Activated naive CD4-positive, alpha-beta T cell (primary cell): ENCODE data around the gene ROR1.

ENCODE experiments used
- DNase-seq, 4 experiments: peaks; one replicate each; lab custom pipeline; 2025; lab: John Stamatoyannopoulos, UW

The ROR1 gene

DNA sequence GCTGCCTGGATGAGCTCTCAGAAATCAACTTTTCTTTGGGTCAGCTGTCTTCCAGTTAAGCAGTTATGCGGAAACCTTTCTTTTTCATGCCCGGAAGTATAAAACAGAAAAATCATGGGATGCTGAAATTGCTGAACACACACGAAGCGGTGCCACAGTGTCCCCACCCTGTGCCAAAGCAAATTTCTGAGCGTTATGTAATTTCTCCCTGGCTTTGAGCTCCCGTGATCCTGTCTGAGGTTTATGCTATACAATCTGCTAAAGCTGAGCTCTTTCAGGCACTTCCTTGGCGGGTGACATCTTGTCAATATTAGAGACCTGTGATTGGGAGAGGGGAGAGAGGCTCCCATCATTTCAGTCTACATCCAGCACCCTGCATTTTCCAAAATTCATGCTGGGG, 201.7 kb downstream of the ROR1 start:
- DNase-seq, result no peak

DNA sequence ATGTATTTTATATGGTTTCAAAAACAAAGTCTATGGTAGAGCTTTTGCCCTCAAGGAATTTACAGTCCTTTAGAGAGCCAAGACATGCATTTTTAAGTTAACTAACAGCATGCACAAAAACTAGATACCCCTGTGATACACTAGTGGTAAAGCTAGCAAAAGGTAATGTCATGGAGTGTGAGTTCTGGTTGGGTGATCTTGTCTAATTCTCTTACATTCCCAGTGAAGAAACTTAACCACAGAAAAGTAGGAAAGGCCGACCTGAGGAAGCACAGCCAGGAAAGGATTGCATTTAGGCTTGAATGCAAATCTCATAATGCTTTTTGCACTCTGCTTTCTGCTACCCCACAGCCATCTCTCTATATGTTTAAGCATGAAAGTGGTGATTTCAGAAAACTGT, 202.2 kb downstream of the ROR1 start:
- DNase-seq, result no peak

DNA sequence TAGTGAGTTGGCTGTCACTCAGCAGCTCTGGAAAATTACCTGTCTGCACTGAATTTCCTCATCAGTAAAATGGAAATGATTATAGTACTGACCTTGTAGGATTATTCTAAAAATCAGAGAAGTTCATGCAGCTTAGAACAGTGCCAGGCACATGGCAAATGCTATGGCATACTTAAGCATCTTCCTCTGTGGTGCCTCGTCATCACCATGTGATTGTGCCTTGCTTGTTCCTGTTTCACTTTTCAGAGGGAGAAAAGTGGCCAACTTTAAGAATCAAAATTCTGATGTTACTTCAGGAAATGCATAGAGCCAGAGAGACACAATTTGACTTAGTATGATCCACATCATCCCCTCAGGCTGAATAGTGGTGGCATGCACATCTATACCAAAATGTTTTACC, 203.6 kb downstream of the ROR1 start:
- no peak for DNase-seq

DNA sequence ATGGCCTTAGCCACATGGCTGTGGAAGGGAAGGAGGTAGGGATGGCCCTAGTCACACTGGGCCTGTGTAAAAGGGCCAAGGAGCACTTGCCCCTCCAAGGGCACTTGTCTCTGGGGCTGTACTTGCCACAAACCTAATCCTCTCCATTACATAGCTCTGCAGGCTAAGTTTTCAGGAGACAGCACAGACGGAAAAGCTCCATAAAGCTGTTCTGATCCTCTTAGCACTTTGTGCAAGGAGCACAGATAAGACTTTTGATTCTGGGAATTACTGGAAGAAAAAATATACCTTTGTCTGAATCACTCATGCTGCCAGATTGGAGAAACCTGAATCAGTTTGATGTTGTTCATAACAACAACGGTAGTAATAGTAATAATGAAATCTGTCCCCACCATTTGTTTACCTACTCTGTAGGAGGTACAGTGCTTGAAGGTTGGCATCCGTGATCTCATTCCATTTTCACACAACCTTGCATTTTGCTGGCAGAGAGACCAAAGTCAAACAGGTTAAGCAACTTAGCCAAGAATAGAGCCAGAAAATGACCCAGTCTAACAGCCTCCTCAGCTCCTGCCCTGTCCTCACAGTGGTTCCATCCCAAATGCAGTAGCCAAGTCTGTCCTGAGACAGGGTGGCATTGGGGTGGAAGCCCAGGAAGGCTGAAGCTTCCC, 207.1 kb downstream of the ROR1 start:
- no peak for DNase-seq

DNA sequence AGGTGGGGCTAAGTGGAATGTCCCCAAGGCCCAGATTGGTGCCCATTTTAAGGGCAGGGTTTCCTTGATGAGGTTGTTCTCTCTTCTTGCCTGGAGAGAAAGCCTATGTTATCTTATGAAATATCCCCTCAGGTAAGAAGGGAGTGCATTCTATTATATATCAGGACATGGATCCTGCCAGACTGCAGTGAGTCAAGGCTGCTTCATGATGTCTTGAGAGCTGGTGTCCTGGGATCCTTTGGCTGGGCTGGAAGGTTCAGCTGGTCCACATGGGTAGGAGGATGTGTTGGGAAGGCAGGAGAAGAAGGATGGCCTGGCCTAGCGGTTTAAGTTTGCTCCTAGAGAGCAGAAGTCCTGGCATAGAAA, 207.6 kb downstream of the ROR1 start:
- DNase-seq, result no peak

DNA sequence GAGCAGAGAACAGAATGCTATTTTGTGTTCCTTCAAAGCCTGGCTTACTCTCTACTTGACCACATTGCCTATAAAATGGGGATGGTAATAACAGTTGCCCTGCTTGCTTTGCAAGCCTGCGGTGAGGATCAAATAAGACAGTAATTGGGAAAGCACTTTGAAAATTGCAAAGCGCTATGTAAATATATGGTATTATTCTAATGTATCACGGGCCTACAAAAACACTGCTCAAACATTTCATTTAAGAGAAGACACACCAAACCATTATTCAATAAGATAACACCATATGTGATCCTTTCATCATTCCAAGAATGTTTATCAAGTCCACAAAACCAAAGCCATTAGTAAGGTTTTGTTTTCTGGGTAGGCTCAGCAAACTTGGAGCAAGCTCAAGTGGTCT, 208.4 kb downstream of the ROR1 start:
- no peak for DNase-seq

DNA sequence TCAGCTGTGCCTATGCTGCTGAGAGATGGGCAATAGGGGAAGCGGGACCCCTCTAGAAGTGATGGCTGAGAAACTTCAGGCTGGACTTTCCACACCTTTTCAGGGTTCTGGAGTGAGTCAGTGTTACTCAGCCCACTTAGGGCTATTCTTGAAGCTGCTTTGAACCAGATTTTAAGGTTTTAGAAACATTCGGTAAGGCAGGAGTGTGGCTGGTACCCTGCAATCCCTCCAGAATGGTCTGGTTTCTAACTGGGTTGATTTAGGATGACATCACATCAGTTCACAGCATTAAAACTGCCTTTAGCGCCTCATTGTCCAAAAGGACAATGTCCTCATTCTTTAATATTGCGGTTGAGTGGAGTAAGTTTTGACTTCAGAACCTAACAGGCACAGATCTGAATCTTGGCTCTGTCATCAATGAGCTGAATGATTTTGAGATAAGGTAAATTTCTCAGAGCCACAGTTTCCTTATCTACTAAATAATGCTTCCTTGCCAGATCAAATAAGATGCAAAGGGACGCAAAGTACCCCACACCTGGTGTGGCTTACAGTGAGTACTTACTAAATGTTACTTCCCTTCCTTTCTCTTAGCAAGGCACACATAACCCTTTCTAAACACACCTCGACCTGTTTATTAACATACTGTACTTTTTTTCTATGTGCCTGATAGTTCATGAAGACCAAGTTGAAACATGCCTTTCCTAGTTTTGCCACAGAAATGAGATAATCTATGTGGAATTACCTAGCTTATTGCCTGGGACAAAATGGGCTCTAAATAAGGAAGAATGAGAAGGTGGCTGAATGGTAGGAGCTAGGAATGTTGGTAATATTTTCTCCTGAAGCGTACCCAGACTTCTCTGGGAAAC, 209.8 kb downstream of the ROR1 start:
- DNase-seq, result no peak

DNA sequence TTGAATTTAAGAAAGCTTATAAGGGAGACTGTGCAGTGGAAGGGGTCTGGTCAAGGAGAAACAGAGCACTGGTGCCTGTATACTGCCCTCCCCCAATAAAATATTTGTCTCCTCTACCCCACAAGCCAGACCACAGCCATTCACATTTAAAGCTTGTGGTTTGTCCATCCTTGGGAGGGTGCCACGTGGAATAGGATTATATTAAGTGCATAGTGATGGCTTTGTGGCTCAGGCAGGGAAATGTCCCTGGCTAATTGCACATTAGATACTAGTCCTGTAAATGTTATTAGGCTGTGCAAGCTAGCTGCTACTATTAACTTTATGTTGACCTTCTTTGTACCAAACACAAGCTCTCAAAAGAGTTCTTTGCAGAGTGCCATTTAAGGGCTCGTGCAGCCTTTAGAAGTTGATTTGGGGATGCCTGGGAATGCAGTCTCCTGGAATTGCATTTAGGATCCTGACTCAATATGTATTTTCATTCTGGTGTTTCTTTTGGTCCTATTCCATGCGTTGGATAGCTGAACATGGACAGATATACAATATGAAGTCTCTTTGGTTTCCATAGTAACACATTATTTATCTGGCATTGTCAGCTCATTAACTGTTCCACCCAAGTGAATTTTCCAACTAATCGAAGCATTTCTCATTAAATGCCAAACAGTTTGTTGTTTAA, 210.6 kb downstream of the ROR1 start:
- DNase-seq, result no peak

DNA sequence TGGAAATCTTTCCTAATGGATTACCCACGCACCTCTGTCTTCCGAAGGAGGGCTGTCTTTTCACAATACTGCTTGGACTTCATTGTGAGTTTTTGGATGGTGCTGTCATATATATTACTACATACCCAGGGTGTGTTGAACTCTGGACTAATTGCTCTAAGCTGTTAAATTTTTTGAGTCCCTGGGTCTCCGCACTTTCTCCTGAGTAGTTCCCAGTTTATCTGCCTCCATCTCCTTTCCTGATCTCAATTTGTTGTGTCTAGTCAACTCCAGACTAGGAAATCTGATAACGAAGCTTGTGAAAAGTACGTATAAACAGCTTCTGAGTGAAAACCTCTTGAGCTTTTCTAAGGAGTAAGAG, 211.1 kb downstream of the ROR1 start:
- DNase-seq, result no peak

DNA sequence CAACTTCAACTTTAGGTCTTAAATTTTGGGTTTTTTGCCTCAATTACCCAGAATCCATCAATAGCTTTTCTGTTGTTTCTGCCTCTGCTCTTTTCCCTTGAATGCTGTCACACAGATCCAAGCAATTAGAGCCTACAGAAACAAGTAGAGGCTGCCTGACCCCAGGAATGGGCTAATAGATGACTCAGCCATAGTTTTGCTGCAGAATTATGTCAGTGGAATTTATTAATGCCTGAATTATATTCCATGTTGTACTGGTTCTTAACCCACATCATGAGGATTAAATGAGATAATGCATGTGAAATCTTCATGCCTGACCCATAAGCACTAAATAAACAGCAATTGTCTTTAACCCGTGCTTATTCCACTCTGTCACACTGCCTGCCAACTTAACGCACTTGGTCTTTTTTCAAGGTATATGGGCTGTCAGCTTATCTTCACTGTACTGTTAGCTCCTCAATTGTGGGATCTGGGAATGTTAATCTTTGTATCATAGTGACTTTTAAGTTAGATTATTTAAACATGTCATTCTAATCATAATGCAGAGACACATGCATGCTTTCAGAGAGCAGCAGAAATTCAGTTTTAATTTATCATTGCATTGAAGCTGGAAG, 213.3 kb downstream of the ROR1 start:
- no peak for DNase-seq

DNA sequence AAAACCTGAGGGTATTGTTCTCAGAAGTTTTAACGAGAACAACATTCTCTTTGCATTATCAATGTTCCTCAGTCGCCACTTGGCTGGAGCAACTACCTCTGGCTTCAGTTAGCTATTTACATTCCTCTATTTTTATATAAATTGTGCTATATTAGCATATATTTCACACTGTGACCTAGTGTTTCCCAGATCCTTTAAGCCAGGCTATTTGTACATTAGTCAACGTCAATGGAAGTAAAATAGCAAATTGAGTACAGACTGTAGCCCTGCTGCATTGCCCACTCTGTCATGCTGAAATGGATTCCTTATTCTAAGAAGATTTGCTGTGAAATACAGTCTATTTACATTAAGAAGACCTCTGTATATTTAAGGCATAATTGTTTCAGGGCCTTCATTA, 213.8 kb downstream of the ROR1 start:
- no peak for DNase-seq

DNA sequence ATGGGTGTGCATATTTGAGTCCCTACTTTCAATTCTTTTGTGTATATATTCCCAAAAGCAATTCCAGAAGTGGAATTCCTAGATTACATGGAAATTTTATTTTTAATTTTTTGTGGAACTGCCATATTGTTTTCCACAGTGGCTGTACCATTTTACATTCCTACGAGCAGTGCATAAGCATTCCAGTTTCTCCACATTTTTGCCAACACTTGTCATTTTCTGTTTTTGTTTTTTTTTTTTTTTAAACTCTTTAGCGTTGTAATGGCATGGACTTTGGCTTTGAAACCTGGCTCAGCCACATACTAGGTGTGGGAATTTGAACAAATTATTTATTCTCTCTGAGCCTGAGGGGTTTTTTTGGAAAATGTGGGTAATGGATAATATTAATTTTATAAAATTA, 215.1 kb downstream of the ROR1 start:
- no peak for DNase-seq

DNA sequence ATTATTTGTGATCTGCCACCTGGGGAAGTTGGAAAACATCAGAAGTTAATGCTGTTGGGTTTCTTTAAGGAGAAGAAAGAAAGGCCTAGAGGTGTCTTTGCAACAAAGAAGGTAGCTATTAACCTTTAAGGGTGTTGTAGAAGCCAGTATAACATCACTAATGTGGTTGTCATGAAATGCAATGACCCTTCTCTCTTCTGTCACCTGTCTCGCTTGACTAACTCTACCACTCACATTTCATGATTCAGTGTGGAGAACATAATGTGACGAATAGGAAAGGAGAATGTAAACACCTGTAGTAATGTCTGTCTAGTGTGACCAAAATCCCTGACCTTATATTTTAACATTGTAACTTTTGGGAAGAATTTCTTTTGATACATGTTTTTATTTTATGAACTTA, 217.9 kb downstream of the ROR1 start:
- DNase-seq, result no peak

DNA sequence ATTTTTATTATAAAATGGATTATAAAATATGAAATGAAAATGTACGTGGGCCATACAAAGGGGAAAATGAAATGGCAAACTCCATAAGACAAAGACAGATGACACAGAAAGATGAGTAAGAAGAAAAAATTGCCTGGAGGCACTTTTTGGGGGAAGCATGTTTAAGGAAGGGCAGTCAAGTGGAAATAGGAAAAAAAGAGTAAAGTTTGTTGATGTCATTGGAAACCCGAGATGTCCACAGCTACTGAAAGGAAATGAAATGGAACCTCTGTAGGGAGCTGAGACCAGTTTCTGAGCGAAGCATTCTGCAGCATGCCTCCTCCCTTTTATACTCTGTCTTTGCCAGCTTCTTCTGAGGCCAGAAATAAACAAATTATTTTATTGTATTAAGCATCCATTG, 226.2 kb downstream of the ROR1 start:
- no peak for DNase-seq

DNA sequence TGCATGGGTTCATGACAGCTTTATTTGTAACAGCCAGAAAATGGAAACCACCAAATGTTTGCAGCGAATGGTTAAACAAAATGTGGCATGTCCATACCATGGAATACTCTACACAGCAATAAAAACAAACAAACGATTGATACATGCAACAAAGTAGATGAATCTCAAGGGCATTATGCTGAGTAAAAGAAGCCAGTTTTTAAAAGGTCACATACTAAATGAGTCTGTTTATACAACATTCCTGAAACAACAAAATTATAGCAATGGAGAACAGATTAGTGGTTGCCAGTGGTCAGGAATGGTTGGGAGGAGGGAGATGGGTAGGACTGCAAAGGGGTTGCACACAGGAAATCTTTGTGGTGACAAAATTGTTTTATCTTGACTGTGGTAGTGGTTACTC, 227.2 kb downstream of the ROR1 start:
- DNase-seq, result no peak

DNA sequence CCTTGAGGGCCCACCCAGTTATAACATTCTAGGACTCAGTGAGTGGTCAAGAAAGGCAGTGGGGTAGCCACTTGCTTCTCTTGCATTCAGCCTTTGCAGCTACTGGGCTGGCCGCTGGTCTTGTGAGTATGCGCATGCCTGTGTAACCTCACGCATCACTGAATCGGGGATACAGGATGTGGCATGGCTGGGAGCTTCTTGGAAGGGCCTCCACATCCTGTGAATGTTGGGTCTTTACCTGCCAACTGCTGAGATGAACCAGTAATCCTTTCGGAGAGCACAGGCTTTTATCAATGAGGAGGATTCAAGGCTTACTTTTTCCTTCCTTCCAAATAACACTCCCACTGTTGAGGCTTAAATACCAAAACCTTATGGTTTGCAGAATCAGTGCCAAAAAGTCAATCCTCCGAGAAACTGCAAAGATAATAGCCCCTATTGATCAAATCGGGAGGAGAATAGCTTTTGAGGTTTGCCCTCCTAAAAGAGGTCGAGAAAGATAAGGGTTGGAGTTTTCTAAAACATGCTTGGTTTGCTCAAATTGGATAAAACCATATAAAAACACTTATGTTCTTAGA, 230.7 kb downstream of the ROR1 start:
- DNase-seq, result no peak

DNA sequence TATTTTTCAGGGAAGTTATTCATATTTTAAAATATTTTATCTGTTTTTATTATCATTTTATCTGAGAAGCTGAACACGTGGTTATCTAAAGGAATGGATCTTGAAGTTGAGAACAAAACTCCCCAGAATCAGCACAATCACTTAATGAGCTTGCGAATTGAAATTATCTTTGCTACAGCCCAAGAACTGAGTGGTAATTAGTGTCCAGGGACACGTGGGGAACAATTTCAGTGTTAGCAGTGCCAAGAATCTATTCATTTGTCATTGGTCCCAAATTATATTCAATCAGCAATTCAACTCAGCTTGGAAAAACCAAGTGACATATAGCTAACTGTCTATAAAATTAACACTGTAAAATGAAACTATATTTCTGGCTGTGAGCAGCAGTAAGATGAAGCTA, 232.0 kb downstream of the ROR1 start:
- no peak for DNase-seq

DNA sequence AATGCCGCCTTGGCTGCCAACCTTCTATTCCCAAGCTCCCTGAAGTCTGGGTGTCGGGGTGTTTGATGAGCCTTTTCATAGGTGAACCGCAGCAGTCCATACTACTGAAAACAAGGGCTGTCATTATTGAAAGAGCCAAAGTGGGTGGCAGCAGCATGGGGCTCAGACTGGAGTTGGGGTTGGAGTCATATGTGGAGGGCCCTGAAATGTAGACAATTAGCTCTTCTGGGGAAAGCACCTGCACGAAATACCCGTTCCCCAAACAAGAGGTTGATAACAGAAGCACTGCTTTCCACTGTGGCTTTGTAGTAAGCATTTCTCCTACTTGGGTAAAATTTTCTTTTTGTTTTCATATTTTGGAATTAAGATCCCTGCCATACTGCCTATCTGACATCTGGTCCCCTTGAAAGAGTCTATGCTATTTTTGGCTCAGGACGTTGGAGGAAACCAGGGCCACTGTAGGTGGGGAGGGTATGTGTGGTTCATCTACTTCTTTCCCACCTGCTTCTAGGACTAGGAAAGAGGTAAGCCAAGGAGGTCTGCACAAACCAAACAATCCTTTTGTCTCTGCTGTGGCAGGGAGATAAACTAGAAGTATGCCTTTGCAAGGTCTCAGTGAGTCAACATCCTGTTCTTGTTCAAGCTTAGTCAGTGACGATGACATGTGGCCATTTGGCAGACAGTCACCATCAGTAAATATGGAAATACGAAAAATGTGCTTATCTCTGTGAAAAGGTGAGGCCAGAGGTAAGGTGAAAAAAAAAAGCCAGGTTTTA, 232.6 kb downstream of the ROR1 start:
- no peak for DNase-seq

DNA sequence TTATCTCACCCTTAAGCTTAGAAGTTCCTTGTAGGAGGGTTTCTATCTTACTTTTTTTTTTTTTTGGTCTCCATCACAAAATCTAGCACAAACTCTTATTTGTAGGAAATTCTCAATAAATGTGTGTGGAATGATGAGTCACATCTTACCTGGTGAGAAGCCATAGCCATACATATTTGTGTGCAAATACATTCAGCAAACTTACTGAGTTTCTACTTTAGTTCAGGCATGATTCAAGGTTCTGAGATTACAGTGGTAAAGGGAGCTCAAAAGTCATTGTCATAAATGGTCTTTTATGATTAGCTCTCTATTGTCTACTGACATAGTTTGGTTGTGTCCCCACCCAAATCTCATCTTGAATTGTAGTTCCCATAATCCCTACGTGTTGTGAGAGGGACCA, 236.5 kb downstream of the ROR1 start:
- DNase-seq, result no peak

DNA sequence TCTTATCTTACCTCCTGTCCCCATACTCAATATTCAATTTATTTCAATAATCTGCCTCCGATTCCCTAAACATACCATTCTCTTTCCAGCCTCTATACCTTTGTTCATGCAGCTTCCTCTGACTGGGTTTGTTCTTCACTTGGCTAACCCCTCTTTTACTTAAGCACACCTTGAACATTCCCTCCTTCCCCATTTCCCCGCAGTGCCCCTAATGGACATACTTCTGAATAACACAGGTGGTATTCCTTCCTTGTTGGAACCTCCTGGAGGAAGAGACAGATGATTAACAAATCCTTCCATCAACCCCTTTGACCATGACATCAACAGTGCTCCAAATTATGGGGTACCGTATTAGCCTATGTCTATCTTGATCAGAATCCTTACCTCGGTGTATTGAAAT, 239.6 kb downstream of the ROR1 start:
- DNase-seq, result no peak

DNA sequence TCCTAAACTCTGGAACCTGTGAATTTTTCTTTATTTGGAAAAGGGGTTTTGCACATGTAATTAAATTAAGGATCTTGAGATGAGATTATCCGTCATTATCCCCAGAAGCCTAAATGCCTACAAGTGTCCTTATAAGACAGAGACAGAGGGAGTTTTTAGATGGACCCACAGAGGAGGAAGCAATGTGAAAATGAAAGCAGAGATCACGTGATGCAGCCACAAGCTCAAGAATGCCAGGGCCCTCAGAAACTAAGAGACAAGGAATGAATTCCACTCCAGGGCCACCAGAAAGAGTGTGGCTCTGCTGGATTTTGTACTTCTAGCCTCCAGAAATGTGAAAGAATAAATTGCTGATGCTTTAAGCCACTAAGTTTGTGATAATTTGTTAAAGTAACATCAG, 246.0 kb downstream of the ROR1 start:
- no peak for DNase-seq

DNA sequence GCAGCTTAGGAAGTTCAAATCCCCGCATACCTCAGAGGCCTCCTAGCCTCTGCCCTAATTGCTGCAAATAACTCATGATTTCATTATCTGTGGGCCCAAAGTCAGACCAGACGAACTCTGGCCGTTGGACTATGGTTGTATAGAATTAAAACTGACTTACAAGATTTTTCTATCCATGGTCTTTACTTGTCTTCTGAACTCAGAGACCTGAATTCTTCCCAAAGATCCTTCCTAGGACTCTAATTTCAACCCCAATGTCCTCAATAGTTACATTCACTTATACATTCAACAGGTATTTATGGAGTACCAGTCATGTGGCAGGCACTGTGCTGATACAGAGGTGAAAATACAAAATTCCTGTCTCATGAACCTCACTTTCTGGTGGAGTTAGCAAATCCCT, 247.2 kb downstream of the ROR1 start:
- DNase-seq, result no peak
